ENCODE results near the gene PRPSAP1.

DNA sequence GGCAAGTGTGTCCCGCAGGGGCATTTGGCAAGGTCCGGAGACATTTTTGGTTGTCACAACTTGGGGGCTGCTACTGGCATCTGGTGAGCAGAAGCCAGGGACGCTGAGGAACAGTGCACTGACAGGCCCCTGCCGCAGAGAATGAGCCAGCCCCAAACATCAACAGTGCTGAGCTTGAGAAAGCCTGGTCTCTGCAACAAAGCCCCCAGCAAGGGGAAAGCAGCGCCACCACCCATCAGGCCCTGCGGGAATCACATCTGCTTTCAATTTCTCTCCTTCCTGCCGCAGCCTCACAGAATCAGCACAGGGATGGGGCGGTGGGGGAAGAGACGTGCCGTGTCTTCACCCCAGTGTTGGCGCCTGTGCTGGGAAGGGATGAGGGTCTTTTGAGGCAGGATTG is 14.8 kb upstream of the PRPSAP1 start:
- TF ChIP-seq, protein P1, sequence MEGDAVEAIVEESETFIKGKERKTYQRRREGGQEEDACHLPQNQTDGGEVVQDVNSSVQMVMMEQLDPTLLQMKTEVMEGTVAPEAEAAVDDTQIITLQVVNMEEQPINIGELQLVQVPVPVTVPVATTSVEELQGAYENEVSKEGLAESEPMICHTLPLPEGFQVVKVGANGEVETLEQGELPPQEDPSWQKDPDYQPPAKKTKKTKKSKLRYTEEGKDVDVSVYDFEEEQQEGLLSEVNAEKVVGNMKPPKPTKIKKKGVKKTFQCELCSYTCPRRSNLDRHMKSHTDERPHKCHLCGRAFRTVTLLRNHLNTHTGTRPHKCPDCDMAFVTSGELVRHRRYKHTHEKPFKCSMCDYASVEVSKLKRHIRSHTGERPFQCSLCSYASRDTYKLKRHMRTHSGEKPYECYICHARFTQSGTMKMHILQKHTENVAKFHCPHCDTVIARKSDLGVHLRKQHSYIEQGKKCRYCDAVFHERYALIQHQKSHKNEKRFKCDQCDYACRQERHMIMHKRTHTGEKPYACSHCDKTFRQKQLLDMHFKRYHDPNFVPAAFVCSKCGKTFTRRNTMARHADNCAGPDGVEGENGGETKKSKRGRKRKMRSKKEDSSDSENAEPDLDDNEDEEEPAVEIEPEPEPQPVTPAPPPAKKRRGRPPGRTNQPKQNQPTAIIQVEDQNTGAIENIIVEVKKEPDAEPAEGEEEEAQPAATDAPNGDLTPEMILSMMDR (conservative IDR thresholded peaks at IDR 0.05), result no peak
- no peak for TF ChIP-seq EZH2 (IDR thresholded peaks at IDR 0.05; ENCODE audit: low read depth)
